Duodenal mucosa (tissue), 2 donors: ENCODE results near the gene CCT3.

ENCODE experiments used
- H3K27ac ChIP-seq: one replicate; pipeline ENCODE4 v1.7.0; 2013; ENCODE audit warnings: low read depth, low read length
- H3K27me3 ChIP-seq, 2 donors: one replicate each; pipeline ENCODE4 v1.7.0; 2013; ENCODE audit warnings: low read length in 2 of 2, control low read depth in 1 of 2; ENCODE audit not compliant: insufficient read depth in 2 of 2, control insufficient read depth in 1 of 2
- H3K36me3 ChIP-seq, 2 donors: one replicate each; pipeline ENCODE4 v1.7.0; 2013; ENCODE audit warnings: low read length in 2 of 2, control low read depth in 1 of 2; ENCODE audit not compliant: insufficient read depth in 2 of 2, control insufficient read depth in 1 of 2
- H3K4me1 ChIP-seq, 2 donors: one replicate each; pipeline ENCODE4 v1.7.0; 2013; ENCODE audit warnings: low read length in 2 of 2, control low read depth in 1 of 2; ENCODE audit not compliant: insufficient read depth in 2 of 2, control insufficient read depth in 1 of 2
- H3K4me3 ChIP-seq, 2 donors: one replicate each; pipeline ENCODE4 v1.7.0; 2013; ENCODE audit warnings: low read length in 2 of 2, low read depth in 1 of 2
- H3K9ac ChIP-seq, 2 donors: one replicate each; pipeline ENCODE4 v1.7.0; 2013; ENCODE audit warnings: low read length in 2 of 2, low read depth in 1 of 2
- H3K9me3 ChIP-seq, 2 donors: one replicate each; pipeline ENCODE4 v1.7.0; 2013; ENCODE audit warnings: low read length in 2 of 2, control low read depth in 1 of 2; ENCODE audit not compliant: control insufficient read depth in 1 of 2

Gene CCT3

DNA sequence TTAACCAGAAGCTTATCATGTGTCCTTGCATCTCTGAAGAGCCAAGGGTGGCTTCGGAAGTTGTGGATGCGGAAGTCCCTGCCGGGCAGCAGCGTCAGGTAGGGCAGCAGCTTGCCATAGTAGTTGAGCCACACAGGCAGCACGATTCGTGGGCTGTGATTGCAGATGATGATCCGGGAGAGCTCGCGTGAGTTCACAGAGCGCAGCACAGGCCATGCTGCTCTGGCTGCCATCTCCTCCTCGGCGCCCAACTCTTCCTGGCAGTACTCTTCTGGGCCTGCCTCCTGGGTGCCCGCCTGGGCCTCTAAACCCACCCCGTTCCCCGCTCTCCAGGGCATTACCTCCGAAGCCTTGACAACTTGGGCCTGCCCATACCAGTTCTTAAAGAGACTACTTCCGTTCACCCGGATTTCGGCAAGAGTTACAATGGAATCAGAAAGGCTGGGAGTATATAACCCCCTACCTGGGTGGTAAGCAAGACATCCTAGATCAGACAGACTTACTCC, 39.2 kb downstream of the CCT3 start, which contains the start of gene VHLL:
Gene VHLL, minus strand, starts transcription at position 456 of the 506 bp plus-strand sequence. Its CDS starts 118 bp downstream, at position 338.
- Histone ChIP-seq H3K36me3 (peaks cover 0 to 1% of the 10 kb centered on the region in 2 donors), H3K27ac (no peak within 1 kb of the TSS), H3K9ac (no peak within 1 kb of the TSS), H3K9me3 (no peaks in the 10 kb centered on the region), H3K4me3 (no peak within 1 kb of the TSS), H3K4me1 (peaks cover 12 to 15% of the 10 kb centered on the region in 2 donors), H3K27me3 (no peaks in the 10 kb centered on the region)

DNA sequence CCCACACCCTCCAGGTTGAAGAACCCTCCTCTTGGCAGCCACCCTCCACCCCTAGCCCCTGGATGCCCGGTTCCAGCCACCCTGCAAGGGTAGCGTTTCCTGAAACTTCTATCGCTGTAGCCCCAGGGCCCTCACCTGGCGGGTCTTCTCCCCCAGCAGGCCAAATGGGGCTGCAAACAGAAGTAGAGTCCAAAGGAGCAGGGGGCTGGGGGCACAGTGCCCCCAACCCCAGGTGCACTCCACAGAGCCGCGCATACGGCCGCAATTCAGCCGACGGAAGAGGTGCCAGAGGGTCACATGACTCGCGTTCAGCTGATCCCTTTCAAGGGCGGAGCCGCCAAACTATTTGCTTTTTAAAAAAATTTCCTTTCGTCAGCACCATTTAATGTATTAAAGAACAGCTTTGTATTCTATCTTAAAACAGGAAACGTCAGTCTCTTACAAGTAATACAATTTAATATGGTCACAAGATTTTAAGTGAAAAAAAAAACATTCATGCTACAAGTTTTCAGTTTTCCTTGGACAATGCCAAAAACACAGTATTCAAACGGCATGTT, 42.6 kb downstream of the CCT3 start, which contains the start of gene GLMP:
Gene GLMP, minus strand, starts transcription at position 289 of the 557 bp plus-strand sequence. Its CDS starts 34 bp downstream, at position 255.
- Histone ChIP-seq H3K9ac (peak within 1 kb of the TSS; percentile 88 to 92), H3K27me3 (no peaks in the 10 kb centered on the region), H3K27ac (no peak within 1 kb of the TSS), H3K9me3 (no peaks in the 10 kb centered on the region), H3K4me3 (peak within 1 kb of the TSS; percentile 92 to 94), H3K36me3 (peaks cover 0 to 6% of the 10 kb centered on the region in 2 donors), H3K4me1 (peaks cover 22 to 29% of the 10 kb centered on the region in 2 donors)

DNA sequence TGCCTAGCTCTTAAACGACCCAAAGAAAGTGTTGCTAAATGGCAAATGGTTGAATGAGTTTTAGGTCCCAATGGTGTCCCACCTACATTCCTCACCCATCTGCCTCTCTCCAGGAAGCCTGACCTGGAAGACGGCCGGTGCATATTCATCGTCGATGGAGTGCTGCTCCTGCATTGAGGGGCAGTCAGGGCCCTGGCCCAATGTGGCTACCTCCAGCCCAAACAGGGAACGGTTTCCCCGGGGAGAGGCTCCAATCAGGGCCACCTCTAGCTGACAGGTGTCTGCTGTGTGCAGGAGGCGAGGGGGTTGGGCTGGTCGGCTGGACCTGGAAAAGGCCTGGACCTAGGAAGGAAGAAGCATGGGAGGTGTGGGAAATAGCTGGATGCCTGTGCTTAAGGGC, 44.2 kb downstream of the CCT3 start:
- Histone ChIP-seq H3K27me3 (no peaks in the 10 kb centered on the region), H3K9me3 (no peaks in the 10 kb centered on the region), H3K9ac (no peak overlapping the region), H3K27ac (no peak overlapping the region), H3K36me3 (peaks cover 0 to 6% of the 10 kb centered on the region in 2 donors), H3K4me3 (no peak overlapping the region), H3K4me1 (peaks cover 22 to 29% of the 10 kb centered on the region in 2 donors)

DNA sequence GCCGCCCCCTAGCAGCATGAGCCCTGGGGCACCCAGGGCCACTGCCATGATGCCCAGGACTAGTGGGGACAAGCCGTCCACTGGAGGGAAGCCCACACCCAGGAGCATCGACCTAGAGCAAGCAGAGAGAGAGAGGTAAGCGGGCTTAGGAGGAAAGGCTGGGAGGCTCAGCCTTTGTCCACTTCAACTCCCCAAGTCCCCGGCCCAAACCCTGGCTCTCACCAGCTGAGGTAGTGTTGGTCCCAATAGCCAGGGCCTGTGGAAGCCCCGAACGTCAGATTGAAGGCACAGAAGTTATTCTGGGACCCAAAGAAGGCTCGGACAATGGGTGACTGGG, 45.0 kb downstream of the CCT3 start:
- H3K4me3 ChIP-seq, result no peak overlapping the region
- peaks cover 22 to 29% of the 10 kb centered on the region in 2 donors for H3K4me1 ChIP-seq
- H3K27ac ChIP-seq, result no peak overlapping the region

DNA sequence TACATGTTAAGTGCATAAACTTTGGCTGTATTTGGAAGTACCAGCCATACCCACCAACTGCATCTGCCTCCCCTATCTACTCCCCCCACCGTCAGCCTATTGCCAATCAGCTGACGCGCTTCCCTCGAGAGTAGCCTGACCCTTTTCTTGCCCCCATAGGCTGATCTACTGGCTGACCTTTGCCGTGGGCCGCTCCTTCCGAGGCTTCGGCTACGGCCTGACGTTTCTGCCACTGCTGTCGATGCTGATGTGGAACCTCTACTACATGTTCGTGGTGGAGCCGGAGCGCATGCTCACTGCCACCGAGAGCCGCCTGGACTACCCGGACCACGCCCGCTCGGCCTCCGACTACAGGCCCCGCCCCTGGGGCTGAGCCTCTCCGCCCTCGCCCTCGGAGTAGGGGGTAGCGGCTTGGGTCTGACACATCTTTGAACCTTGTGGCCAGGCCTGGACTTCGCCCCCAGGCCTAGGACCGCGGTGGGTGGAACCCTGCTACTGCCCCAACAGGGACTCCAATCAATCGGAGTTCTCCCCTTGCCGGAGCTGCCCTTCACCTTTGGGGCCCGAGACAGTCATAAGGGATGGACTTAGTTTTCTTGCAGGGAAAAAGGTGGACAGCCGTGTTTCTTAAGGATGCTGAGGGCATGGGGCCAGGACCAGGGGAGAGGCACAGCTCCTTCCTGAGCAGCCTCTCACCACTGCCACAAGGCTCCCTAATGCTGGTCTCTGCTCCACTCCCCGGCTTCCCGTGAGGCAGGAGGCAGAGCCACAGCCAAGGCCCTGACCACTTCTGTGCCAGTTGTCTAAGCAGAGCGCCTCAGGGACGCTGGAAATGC, 46.6 kb downstream of the CCT3 start:
- H3K9ac ChIP-seq, result peak overlapping the region; percentile 64 to 68
- peak overlapping the region; percentile 74 for H3K4me3 ChIP-seq
- H3K9me3 ChIP-seq, result no peaks in the 10 kb centered on the region
- peaks cover 22 to 29% of the 10 kb centered on the region in 2 donors for H3K4me1 ChIP-seq
- peak overlapping the region; percentile 60 for H3K27ac ChIP-seq
- peaks cover 0 to 6% of the 10 kb centered on the region in 2 donors for H3K36me3 ChIP-seq
- no peaks in the 10 kb centered on the region for H3K27me3 ChIP-seq

More for the DNA sequence above, 45.0 kb downstream of the CCT3 start:
- peaks cover 0 to 6% of the 10 kb centered on the region in 2 donors for H3K36me3 ChIP-seq
- H3K9ac ChIP-seq, result no peak overlapping the region
- H3K27me3 ChIP-seq, result no peaks in the 10 kb centered on the region
- H3K9me3 ChIP-seq, result no peaks in the 10 kb centered on the region

DNA sequence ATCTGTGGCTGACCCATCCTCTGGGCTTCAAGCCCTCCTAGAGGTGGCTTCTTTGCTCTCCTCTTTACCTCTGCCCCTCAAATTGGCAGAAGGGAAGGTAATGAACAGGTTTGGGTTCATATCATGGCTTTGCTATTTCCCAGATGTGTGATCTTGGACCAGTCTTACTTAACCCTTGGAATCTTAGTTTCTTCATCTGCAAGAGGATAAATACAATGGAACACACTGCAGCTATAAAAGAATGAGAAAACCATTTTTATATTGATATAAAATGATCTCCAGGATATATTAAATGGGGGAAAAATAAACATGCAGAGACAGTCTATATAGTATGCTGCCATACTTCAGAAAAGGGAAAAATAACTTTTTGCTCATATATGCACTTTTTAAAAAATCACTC, 48.2 kb downstream of the CCT3 start:
- H3K4me1 ChIP-seq, result peaks cover 15 to 20% of the 10 kb centered on the region in 2 donors
- no peaks in the 10 kb centered on the region for H3K9me3 ChIP-seq
- no peak overlapping the region for H3K27ac ChIP-seq
- H3K4me3 ChIP-seq, result no peak overlapping the region
- no peak overlapping the region for H3K9ac ChIP-seq
- peaks cover 4 to 6% of the 10 kb centered on the region in 2 donors for H3K36me3 ChIP-seq
- no peaks in the 10 kb centered on the region for H3K27me3 ChIP-seq

DNA sequence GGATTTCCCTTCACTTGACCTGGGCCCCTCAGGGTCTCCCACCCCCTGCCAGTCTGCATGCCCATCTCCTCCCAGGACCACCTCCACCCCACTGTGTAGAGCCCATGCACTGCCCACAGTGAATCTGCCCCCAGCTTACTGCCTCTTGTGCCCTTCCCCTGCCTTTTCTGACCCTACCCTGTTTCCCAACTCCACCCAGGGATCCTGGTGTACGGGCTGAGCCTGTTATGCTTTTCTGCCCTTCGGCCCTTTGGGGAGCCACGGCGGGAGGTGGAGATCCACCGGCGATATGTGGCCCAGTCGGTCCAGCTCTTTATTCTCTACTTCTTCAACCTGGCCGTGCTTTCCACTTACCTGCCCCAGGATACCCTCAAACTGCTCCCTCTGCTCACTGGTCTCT, 52.0 kb downstream of the CCT3 start:
- Histone ChIP-seq H3K9ac (no peak overlapping the region), H3K4me3 (no peak overlapping the region), H3K36me3 (peaks cover 0 to 4% of the 10 kb centered on the region in 2 donors), H3K9me3 (no peaks in the 10 kb centered on the region), H3K27ac (no peak overlapping the region), H3K4me1 (peaks cover 20 to 32% of the 10 kb centered on the region in 2 donors), H3K27me3 (no peaks in the 10 kb centered on the region)

DNA sequence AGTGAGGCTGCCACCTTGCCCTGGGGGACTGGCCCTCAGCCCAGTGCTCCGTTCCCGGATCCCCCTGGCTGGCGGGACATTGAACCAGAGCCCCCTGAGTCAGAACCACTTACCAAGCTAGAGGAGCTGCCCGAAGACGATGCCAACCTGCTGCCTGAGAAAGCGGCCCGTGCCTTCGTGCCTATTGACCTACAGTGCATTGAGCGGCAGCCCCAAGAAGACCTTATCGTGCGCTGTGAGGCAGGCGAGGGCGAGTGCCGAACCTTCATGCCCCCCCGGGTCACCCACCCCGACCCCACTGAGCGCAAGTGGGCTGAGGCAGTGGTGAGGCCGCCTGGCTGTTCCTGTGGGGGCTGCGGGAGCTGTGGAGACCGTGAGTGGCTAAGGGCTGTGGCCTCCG, 52.7 kb downstream of the CCT3 start:
- H3K27ac ChIP-seq, result no peak overlapping the region
- H3K4me1 ChIP-seq, result peaks cover 22 to 32% of the 10 kb centered on the region in 2 donors
- no peak overlapping the region for H3K9ac ChIP-seq
- no peaks in the 10 kb centered on the region for H3K9me3 ChIP-seq
- peaks cover 0 to 4% of the 10 kb centered on the region in 2 donors for H3K36me3 ChIP-seq
- H3K27me3 ChIP-seq, result no peaks in the 10 kb centered on the region
- no peak overlapping the region for H3K4me3 ChIP-seq

DNA sequence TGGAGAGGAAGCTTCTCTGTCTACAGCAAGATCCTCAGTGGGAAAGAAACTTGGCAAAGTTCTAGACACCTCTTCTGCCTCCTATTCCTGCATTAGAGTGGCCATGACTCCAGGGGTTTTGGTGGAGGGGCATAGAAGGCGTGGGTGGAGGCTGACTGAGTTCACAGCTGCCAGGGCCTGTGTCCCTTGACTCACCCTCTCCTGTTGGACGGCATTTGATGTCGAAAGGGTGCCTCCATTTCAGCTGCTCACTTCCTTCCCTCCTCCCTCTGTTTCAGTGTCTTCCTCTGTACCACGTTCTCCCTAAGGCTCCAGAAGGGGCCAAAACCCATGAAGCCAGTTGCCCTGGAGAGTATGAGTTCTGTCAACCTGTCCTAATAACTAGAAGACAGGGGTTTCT, 53.3 kb downstream of the CCT3 start:
- H3K4me1 ChIP-seq, result peaks cover 22 to 32% of the 10 kb centered on the region in 2 donors
- H3K9ac ChIP-seq, result no peak overlapping the region
- no peak overlapping the region for H3K27ac ChIP-seq
- peaks cover 0 to 9% of the 10 kb centered on the region in 2 donors for H3K36me3 ChIP-seq
- H3K27me3 ChIP-seq, result no peaks in the 10 kb centered on the region
- H3K4me3 ChIP-seq, result no peak overlapping the region
- no peaks in the 10 kb centered on the region for H3K9me3 ChIP-seq

DNA sequence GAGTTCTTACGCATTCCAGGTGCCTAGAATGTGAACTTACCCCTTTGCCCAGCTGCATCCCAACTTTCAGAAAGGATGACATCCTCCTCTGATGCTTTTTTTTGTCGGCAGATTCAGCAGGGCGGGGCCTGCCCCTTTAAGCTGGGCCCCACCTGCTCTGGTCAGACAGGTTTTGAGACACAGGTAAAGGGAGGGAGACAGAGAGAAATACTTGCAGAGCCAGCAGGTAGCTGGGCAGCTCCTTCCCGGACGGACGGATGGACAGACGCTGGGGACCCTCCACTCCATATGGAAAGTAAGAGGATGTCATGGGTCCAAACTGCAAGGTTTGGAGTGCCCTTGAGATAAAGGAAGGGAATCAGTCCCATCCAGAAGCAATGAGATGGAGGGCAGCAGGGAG, 54.0 kb downstream of the CCT3 start, which contains the start of gene TMEM79:
Gene TMEM79, plus strand, starts transcription at position 214 of the 400 bp plus-strand sequence. CDS start 902 bp downstream, outside the sequence.
- Histone ChIP-seq H3K27me3 (no peaks in the 10 kb centered on the region), H3K4me3 (peak within 1 kb of the TSS; percentile 94), H3K27ac (peak within 1 kb of the TSS; percentile 26), H3K36me3 (peaks cover under 1 to 9% of the 10 kb centered on the region in 2 donors), H3K9ac (peak within 1 kb of the TSS; percentile 81 to 88), H3K4me1 (peaks cover 22 to 32% of the 10 kb centered on the region in 2 donors), H3K9me3 (no peaks in the 10 kb centered on the region)
